Kidney glomerular epithelial cell (primary cell): ENCODE results near the gene DMXL1.
A peak's percentile ranks its signal among the peaks of the same experiment; 100 is the strongest.
"Not testable (repeated sequence)": the region's sequence is repeated elsewhere in the genome, so short reads cannot be mapped to it uniquely, and the experiment has no call there.

ENCODE experiments used
- DNase-seq: peaks from one replicate; lab custom pipeline; 2025; lab: John Stamatoyannopoulos, UW

DMXL1 gene

DNA sequence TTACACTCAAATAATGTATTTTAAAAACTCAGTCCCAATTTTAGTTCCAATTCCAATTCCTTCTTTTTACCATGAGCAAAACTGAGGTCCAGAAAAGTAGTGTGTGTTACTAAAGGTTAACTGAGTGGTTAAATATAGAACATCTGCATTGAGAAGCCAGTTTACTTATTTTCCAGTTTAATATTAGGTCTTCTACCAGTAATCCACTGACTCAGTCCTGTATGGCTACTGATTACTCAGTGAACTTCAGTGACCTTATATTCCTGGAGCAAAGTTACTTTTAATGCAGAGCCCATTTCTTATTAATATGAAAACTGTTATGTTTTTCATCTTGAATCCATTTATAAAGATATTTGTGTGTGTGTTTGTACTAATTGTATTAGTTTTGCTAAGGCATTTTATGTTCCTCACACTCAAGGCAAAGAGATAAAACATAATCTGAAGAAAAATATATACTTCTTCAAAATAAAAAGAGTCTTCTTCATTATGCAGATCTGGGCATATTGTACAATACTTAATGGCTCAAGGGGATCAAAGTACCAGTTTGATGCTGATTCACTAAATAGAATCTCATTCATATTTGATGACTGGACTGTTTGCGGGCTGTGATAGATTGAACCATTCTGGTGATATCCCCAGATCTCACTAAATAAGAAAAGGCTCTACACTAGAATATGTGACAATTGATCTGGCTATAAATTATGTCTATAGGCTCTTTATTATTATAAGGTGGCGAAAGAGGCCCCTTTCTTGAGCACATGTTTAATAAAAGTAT is 60.8 kb downstream of the DMXL1 start:
- peak; percentile 11 for DNase-seq

DNA sequence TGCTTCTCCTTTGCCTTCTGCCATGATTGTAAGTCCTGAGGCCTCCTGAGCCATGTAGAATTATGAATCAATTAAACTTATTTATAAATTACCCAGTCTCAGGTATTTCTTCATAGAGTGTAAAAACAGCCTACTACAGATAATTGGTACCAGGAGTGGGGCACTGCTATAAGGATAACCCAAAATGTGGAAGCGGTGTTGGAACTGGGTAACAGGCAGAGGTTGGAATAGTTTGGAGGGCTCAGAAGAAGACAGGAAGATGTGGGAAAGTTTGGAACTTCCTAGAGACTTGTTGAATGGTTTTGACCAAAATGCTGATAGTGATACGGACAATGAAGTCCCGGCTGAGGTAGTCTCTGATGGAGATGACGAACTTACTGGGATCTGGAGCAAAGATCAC is 64.9 kb downstream of the DMXL1 start:
- DNase-seq, result not testable (repeated sequence)

DNA sequence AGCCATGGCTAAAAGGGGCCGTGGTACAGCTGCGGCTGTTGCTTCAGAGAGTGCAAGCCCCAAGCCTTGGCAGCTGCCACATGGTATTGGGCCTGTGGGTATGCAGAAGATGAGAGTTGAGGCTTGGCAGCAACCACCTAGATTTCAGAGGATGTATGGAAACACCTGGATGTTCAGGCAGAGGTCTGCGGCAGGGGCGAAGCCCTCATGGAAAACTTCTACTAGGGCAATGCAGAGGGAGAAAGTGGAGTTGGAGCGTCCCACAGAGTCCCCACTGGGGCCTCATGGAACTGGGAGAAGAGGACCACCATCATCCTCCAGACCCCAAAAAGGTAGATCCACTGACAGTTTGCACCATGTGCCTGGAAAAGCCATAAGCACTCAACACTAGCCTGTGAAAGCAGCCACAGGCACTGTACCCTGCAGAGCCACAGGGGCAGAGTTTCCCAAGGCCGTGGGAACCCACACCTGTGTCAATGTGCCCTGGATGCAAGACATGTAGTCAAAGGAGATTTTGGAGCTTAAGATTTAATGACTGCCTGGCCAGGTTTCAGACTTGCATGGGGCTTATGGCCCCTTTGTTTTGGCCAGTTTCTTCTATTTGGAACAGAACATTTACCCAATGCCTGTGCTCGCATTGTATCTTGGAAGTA is 65.9 kb downstream of the DMXL1 start:
- no peak for DNase-seq

DNA sequence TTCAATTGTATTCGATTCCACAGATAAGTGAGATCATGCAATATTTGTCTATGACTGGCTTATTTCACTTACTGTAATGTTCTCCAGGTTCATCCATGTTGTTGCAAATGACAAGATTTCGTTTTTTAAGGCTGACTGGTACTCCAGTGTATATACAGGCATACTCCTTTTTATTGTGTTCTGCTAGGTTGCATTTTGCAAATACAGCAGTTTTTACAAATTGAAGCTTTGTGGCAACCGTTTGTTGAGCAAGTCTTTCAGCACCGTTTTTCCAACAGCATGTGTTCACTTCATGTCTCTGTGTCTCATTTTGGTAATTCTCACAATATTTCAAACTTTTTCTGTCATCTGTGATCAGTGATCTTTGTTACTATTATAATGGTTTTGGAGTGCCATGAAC is 82.7 kb downstream of the DMXL1 start:
- no peak for DNase-seq

DNA sequence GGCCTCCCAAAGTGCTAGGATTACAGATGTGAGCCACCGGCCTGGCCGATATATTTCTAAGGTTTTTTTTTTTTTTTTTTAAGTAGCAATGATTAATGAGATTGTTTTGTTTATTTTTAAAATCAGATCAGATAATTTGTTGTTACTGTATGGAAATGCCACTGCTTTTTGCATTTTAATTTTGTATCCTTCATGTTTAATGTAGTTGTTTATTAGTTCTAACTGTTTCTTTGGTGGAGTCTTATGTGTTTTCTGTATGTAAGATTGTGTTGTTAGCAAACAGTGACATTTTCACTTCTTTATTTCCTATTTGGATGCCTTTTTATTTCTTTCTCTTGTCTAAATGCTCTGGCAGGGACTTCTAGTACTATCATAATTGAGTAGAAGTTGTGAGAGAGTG is 87.3 kb downstream of the DMXL1 start:
- DNase-seq, result no peak

DNA sequence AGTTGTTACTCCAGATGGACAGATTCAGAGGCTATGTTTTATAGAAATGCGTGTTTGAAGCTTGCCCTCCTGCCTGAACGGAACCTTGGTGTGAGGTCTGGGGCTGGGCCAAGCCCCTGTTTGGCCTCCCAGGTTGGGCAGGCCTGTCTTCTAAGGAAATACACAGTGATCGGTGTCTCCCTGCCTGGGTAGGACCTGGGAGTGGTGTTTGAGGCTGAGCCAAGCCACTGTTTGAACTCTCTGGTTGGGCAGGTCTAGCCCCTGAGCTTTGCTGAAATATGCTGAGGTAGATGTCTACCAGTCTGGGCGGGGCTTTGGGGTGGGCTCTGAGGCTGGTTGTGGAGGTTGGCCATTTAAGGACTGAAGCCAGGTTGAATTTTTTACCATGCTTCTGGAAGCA is 90.5 kb downstream of the DMXL1 start:
- no peak for DNase-seq

DNA sequence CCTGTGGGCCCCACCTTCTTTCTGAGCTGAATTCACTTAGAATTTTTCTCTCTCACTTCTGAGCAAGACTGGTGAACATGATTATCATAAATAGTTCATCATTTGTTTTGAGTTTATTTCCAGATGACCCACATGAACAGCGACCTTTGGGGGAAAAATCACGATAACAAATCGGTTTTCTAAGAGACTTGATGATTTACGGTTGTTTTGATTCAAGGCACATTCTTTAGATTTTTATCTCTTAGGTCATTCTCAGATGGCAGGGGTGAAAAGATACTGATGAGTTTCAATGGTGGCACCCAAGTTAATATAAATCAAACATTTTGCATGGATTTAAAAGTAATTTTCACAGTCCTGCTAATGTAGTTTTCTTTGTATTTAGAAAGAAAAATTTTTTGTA is 95.1 kb downstream of the DMXL1 start:
- no peak for DNase-seq

DNA sequence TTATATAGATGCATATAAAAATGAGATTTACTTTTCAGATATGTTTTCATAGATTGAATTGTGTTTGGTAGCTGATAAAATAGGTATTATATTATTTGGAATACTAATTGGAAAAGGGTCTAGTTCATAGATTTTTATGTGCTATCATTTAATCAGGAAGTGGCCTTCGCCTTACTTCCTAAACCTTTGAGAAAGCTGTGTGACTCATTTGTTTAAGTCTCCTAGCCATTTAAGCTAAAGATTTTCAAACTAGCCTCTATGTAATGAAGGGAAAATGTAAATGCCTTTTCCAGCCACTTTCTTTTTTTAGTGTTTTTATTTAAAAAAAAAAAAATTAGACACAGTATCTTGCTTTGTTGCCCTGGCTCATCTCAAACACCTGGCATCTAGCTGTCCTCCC is 97.5 kb downstream of the DMXL1 start:
- no peak for DNase-seq

DNA sequence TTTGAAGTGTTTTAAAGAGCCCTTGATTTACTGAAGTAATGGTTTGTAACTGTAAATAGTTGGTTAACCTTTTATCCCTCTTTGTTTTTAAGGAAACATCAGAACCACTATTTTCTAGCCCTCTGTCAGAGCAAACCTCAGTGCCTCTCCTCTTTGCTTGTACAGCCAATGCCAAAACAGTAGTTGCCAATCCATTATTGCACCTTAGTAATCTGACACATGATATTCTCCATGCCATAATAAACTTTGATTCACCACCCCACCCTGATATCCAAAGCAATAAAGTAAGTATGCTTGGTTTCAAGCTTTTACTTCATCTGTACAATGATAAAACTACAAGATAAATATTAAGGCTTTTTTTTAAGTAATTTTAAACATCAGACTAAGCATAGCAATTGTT is 100.8 kb downstream of the DMXL1 start:
- DNase-seq, result no peak

DNA sequence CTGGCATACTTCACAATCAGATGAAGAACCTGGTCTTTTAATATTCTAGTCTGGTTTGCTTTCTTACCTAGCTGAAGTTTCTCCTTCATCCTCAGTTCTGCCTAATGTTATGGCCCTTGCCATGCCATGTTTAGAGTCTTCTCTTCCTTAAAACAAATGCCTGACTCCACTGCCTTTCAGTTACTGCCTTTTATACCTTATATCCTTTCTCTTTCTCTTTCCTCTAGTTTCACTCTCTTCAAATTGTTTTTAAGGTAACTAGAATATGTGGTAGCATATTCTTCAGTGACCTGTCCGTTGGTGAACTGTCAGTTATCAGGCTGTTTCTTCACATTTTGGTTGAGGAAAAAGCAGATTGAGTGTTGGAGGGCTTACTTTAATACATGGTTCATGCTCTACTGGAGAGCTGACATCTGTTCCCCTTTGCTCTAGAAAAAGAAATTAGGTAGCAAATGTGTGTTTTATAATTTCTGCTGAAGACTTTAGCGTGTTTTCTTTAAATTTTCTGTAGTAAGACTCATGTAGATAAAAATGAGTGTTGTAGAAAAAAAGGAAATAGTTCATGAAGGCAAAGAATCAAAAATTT is 103.8 kb downstream of the DMXL1 start:
- no peak for DNase-seq

DNA sequence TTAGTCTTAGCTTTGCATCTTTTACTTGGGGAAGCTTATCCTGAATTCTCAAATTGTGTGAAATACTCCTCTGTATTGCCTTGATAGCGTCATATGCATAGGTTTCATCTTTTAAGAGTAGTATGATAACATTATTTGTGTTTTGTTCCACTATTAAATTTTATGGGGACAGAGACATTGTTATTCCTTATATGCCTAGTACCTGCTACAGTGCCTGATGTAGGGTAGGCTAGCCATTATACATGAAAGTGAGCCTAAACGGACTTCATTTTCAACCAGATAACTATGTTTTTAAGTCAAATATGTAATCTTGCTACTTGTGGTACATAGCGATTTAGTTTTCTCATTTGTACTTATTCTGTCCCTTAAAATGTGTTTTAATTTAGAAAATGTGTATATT is 105.9 kb downstream of the DMXL1 start:
- no peak for DNase-seq

DNA sequence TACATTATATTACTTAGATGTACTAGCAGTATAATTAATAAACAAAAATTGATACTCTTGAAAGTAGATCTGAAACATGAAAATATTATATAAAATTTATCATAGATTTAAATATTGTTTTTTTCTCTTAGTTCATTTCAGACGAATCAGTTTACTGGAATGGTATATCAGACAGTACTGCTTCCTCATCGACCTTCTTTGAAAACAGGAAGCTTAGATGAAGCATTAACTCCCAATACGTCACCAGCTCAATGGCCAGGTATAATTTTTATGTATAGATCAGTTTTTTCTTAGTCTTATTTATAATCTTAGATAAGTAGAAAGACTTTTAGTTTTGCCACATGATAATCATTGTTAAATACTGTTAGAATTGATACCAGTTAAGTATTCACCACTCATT is 106.3 kb downstream of the DMXL1 start:
- DNase-seq, result no peak

DNA sequence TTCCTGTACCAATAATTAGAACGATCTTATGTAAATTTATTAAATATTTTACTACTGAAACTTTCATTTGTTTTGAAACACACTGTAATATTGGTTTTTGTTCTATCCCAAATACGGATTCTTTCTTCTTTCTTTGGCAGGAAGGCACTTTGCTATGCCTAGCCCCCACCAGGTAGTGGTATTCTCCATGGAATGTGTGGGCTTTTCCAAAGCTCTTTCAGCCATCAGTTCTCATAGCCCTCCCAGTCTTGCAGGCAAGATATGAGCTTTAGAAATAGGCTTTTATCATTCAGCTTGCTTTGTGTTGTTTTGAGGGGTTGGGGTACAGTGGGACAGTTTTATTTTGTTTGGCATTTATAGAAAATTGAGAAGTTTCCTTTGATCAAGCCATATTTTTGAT is 107.5 kb downstream of the DMXL1 start:
- DNase-seq, result no peak

DNA sequence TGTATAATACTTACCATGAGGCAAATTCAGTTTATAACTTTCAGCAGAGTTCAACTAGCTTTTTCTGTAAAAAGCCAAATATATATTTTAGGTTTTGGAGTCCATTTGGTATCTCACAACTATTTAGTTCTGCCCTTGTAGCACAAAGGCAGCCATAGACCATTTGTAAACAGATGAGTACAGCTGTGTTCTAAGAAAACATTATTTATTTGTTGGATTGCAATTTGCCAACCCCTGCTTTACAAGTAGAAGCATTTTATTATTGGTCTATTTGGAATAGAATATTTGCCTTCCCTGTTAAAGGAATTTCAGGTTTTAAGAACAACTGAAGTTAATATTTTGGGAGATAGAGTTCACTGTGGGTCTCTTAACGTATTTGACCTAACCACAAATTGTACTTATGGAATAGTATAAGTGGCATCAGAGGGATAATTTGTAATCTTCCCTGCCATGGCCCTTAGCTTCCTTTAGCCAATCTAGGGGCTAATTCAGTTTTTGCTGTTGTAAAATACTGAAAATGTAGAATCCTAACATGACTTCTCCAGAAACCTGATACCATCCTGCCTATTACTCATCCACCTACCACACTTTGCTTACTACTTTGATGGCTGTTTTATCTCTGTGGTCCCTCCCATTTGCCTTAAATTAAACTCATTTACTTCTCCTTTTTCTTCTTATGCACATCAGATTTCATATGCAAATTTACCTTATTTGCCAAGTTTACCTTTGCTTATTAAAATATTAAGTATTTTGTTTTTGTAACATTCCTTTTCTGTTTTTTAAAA is 109.2 kb downstream of the DMXL1 start:
- no peak for DNase-seq

DNA sequence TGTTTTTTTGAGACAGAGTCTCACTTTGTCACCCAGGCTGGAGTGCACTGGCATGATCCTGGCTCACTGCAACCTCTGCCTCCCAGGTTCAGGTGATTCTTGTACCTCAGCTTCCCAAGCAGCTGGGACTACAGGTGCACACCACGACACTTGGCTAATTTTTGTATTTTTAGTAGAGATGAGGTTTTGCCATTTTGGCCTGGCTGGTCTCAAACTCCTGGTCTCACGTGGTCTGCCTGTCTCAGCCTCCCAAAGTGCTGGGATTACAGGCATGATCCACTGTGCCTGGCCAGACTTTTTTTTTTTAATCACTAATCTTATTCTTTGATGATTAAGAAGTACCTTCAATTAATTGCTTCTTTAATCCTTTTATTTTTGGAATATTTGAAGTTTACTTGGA is 114.6 kb downstream of the DMXL1 start:
- DNase-seq, result not testable (repeated sequence)

DNA sequence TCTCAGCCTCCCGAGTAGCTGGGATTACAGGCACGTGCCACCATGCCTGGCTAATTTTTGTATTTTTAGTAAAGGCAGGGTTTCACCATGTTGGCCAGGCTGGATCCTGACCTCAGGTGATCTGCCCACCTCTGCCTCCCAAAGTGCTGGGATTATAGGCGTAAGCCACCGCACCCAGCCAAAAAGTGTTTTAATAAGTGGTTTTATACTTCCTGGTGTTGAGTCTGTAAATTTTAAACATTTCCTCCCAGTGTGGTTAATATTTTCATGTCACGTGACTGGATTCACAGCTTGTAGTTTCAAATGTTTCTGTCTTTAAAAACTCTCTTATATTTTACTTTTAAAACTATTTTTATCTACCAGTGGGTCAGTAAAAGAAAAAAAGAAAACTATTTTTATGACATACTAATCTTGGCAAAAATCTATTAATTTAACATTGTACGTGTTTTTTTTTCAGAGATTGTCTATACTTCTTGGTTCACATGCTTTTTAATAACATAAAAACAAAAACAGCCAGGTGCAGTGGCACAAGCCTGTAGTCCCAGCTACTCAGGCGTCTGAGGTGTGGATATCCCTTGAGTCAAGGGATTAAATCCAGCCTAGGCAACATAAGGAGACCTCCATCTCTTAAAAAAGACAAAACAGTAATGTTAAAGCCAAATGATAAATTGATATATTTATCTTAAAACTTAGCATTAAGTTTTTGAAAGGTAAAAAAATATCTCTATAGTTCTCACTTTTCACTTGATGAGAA is 117.1 kb downstream of the DMXL1 start:
- no peak for DNase-seq

DNA sequence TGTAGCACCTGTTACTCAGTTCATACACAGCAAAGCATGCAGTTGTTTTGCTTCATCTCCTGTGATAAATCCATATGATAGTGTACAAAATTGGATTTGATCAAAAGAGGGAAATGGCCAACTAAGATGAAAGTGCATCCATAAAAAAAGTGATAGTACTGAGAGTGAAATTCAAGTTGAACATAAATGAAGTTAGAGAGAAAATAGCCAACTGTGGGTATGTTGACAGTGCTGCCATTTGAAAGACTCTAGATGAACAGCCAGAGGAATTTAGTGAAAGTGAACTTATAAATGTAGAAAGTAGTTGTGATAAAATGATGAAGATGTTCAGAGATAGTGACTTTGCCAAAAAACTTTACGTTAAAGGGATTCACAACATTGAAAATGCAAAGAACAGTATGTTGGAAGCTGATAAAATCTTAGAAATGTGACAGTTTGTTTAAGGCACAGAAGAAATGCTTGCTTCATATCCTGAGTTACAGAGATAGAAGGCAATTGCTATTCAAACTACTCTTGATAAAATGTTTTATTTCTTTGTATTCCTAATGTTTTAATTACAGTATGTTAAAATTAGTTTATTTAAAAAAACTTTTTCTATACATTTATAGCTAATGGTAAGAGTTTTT is 119.7 kb downstream of the DMXL1 start:
- DNase-seq, result no peak

DNA sequence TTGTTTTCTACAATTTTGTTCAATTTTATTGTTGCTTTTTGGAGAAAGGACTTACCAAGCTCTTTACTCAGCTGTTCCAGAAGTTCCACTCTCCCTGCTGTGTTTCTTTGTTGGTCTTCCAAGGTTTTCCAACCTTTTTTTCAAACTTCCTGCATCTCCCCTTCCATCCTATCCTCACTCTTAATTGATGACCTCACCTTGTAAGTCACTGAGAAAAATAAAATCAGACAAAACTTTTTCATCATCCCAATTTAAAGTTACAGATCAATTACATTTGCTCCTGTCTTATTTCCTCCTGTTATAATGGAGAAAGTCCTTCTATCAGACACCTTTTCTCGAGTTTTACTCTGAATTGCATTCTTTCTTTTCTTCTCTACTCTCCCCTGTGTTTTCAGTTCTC is 121.1 kb downstream of the DMXL1 start:
- DNase-seq, result no peak

DNA sequence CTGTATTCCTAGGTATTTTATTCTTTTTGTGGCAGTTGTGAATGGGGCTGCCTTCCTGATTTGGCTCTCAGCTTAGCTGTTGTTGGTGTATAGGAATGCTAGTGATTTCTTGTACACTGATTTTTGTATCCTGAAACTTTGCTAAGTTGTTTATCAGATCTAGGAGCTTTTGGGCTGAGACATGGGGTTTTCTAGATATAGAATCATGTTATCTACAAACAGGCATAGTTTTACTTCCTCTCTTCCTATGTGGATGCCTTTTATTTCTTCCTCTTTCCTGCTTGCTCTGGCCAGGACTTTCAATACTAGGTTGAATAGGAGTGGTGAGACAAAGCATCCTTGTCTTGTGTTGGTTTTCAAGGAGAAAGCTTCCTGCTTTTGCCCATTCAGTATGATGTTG is 129.9 kb downstream of the DMXL1 start:
- DNase-seq, result no peak

DNA sequence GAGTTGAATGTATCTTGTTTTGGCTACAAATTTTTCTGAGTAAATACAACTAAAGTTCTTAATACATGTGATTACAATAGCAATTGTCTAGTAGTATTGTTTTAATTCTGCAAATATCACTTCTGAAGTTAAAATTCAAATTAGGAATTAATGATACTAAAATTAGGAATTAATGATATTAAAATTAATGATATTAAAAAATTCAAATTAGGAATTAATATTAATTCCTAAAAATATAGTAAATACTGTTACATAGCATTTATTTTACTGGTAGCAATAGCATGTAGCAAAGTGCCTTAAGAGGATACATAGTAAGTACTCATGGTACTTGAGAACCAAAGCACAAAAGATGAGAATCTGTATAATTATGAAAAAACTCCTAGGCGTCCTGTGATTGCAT is 136.2 kb downstream of the DMXL1 start:
- DNase-seq, result no peak

DNA sequence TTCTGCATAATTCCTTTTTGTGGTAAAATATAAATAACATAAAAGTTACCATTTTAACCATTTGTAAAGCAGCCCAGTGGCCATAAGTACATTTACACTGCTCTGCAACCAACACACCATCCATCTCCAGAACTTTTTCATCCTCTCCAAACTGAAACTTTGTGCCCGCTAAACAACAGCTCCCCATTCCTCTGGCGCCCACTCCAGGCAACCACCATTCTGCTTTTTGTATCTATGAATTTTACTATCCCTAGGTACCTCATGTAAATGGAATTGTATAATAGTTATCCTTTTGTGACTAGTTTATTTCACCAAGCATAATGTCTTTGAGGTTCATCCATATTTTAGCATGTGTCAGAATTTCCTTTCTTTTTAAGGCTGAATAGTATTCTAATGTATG is 141.1 kb downstream of the DMXL1 start:
- DNase-seq, result no peak

DNA sequence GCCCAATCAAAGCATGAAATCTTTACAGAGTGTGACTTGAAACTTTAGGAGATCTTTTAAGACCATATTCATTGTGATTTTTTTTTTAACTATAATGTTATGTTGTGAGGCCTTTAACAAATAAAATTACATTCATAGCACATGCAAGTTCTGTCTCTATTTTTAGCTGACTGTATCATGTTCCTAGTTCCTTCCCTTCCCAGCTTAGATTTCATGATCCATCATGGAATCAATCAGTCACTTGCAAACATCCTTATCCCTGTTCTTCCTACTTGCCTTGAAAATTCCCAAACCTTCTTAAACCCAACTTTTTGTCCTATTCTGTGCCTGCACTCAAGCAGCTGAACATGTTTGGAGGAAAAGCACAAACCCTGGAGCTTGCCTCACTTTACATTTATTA is 141.8 kb downstream of the DMXL1 start:
- DNase-seq, result no peak
